GM23338 (cell line): ENCODE results near the gene NKX2-1. TPM values are rescaled to one million over a fixed set of nuclear protein-coding genes. Genes with fewer than 3 reads are reported as not detected.

ENCODE experiments used
- ATAC-seq: fragments of 200-7000 bp; cut with Tn5 transposase; 3 replicates; pipeline ENCODE4 v1.9.1; 2020
- DNase-seq: peaks from one replicate; pipeline ENCODE4 v3.0.0-alpha.2; 2015; ENCODE audit warnings: low spot score
- H2AFZ ChIP-seq: fragments of 200-600 bp; sonication (generic); 2 replicates; pipeline ENCODE4 v1.8.0; 2016; ENCODE audit warnings: antibody characterized with exemption, mild to moderate bottlenecking, moderate library complexity
- H3F3A ChIP-seq: fragments of 200-600 bp; sonication (generic); replicated peaks from 2 replicates; pipeline ENCODE4 v1.8.0; 2017; ENCODE audit warnings: antibody characterized with exemption, mixed run types, low read depth
- H3K27ac ChIP-seq: fragments of 200-600 bp; sonication (generic); 2 replicates; pipeline ENCODE4 v1.6.1; 2016; ENCODE audit warnings: low read depth
- H3K27me3 ChIP-seq: fragments of 200-600 bp; sonication (generic); 2 replicates; pipeline ENCODE4 v1.8.0; 2016; ENCODE audit warnings: mild to moderate bottlenecking, mixed run types, moderate library complexity; ENCODE audit not compliant: insufficient read depth
- H3K36me3 ChIP-seq: fragments of 200-600 bp; sonication (generic); 2 replicates; pipeline ENCODE4 v1.8.0; 2016; ENCODE audit warnings: mild to moderate bottlenecking; ENCODE audit not compliant: insufficient read depth
- H3K4me1 ChIP-seq: fragments of 200-600 bp; sonication (generic); 2 replicates; pipeline ENCODE4 v1.8.0; 2016; ENCODE audit warnings: mild to moderate bottlenecking, moderate library complexity; ENCODE audit not compliant: insufficient read depth
- H3K4me2 ChIP-seq: fragments of 200-600 bp; sonication (generic); 2 replicates; pipeline ENCODE4 v1.7.1; 2017; ENCODE audit warnings: mixed run types
- H3K4me3 ChIP-seq: fragments of 200-600 bp; sonication (generic); 2 replicates; pipeline ENCODE4 v1.6.1; 2016; ENCODE audit warnings: mixed run types
- H3K79me2 ChIP-seq: fragments of 200-600 bp; sonication (generic); replicated peaks from 2 replicates; pipeline ENCODE4 v1.8.0; 2017; ENCODE audit warnings: mild to moderate bottlenecking; ENCODE audit not compliant: insufficient read depth
- H3K9me2 ChIP-seq: fragments of 200-600 bp; sonication (generic); 2 replicates; pipeline ENCODE4 v1.8.0; 2017; ENCODE audit not compliant: insufficient read depth
- H4K20me1 ChIP-seq: fragments of 200-600 bp; sonication (generic); replicated peaks from 2 replicates; pipeline ENCODE4 v1.8.0; 2017; ENCODE audit warnings: mild to moderate bottlenecking; ENCODE audit not compliant: insufficient read depth
- H3K27ac Mint-ChIP-seq: 2 replicates; pipeline ENCODE4 v1.8.0; 2020; ENCODE audit warnings: inconsistent platforms, mild to moderate bottlenecking, moderate library complexity, mixed read lengths
- H3K27me3 Mint-ChIP-seq: 3 replicates; pipeline ENCODE4 v1.8.0; 2022; ENCODE audit warnings: low read depth, mild to moderate bottlenecking, moderate library complexity, mixed read lengths, inconsistent platforms; ENCODE audit not compliant: insufficient read depth, poor library complexity
- H3K36me3 Mint-ChIP-seq: 3 replicates; pipeline ENCODE4 v1.8.0; 2021; ENCODE audit warnings: low read depth, mild to moderate bottlenecking, inconsistent platforms, moderate library complexity, mixed read lengths
- H3K4me1 Mint-ChIP-seq: 3 replicates; pipeline ENCODE4 v1.8.0; 2020; ENCODE audit warnings: mild to moderate bottlenecking, inconsistent platforms, mixed read lengths
- H3K4me3 Mint-ChIP-seq: 3 replicates; pipeline ENCODE4 v1.8.0; 2021; ENCODE audit warnings: moderate library complexity, mild to moderate bottlenecking, inconsistent platforms, mixed read lengths
- H3K9me3 Mint-ChIP-seq: 3 replicates; pipeline ENCODE4 v1.8.0; 2020; ENCODE audit warnings: moderate library complexity, mild to moderate bottlenecking, inconsistent platforms, mixed read lengths
- CREB1 ChIP-seq: fragments of 250-450 bp; sonication (Bioruptor Pico); IDR thresholded peaks from 2 replicates; pipeline ENCODE4 v1.5.0; 2020; ENCODE audit warnings: low read depth, mild to moderate bottlenecking, moderate library complexity
- EZH2 ChIP-seq: fragments of 200-600 bp; sonication (generic); IDR thresholded peaks from one replicate; pipeline ENCODE4 v1.8.0; 2017; ENCODE audit warnings: antibody characterized with exemption, mild to moderate bottlenecking, low read depth; ENCODE audit not compliant: unreplicated experiment
- EZH2phosphoT487 ChIP-seq: fragments of 200-600 bp; sonication (generic); IDR thresholded peaks from one replicate; pipeline ENCODE4 v1.8.1; 2018; ENCODE audit warnings: antibody characterized with exemption; ENCODE audit not compliant: unreplicated experiment
- JUNB ChIP-seq: IDR thresholded peaks from one replicate; pipeline ENCODE4 v1.6.1; 2016; ENCODE audit warnings: antibody characterized with exemption; ENCODE audit not compliant: unreplicated experiment
- NANOG ChIP-seq: IDR thresholded peaks from 2 replicates; pipeline ENCODE4 v1.6.1; 2016; ENCODE audit warnings: antibody characterized with exemption, borderline replicate concordance
- ZNF114 ChIP-seq: fragments of 250-450 bp; sonication (Bioruptor Pico); IDR thresholded peaks from 2 replicates; pipeline ENCODE4 v1.5.0; 2020; ENCODE audit warnings: mild to moderate bottlenecking, moderate library complexity
- polyA plus RNA-seq: library from polyadenylated mRNA; unstranded; fragments of >200 nt; fragmentation: Nextera tagmentation; extraction: Ambion mirVana; gene quantifications from 2 replicates; pipeline ENCODE4 v1.2.1, GENCODE V29; 2016
- total RNA-seq: library from RNA; depleted of rRNA; stranded (reverse); fragments of >200 nt; shearing (Covaris generic); gene quantifications from 2 replicates; pipeline ENCODE4 v1.2.3, GENCODE V29; 2014
- TF ChIP-seq, protein P1 (sequence below), 2 experiments: fragments of 200-600 bp in 1 of 2; sonication (generic) in 1 of 2; conservative IDR thresholded peaks; 2 replicates each; pipeline versions ENCODE4 v1.5.1 to v1.6.1; 2016 to 2017; ENCODE audit warnings: antibody characterized with exemption in 2 of 2, low read depth in 2 of 2, mild to moderate bottlenecking in 2 of 2, moderate library complexity in 1 of 2
- TF ChIP-seq, protein P2 (sequence below): IDR thresholded peaks from 2 replicates; pipeline ENCODE4 v1.6.1; 2016; ENCODE audit warnings: antibody characterized with exemption

The NKX2-1 gene
- total and polyA plus RNA-seq, 2 experiments from 2014 or later, result not detected

DNA sequence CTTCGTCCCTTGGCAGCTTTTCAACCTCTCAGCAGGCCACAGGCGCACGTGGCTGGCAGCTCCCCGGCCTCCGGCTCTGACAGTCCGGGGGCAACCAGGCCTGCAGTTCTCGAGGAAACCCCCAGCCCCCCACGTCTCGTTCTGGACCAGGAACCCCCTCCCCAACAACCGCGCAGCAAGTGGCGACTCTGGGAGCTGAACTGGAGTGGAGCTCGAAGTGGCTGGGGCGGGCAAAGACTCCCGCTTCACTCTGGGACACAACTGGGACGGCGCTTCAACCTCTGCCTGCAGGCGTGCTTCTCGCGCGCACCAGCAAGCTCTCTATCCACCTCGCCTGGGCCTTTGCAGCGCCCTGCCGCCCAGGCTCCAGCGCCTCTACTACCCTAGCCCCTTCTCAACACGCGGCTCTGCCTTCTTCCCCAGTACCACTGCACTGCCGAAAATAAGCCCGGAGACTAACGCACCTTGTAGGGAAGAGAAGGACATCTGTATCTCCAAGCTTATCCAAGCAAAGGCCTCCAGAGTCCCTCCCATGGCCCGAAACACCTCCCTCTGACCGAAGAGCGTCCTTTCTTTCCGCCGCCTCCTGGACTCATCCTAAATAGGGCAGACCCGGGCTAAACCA is 2.4 kb upstream of the NKX2-1 start:
- Histone ChIP-seq H3K4me2 (peak overlapping the region; percentile 81; the same call in 1 of the 2 replicates), H3K27ac (no peak overlapping the region), H3K27me3 (peaks cover 100% of the 10 kb centered on the region), H3K4me1 (peaks cover 39% of the 10 kb centered on the region), H3K4me3 (peak overlapping the region; percentile 50; the same call in 1 of the 2 replicates), H3K36me3 (no peaks in the 10 kb centered on the region), H2AFZ (no peak overlapping the region), H3K79me2 (no peaks in the 10 kb centered on the region), H4K20me1 (peaks cover 19% of the 10 kb centered on the region), H3K9me2 (no peaks in the 10 kb centered on the region), H3F3A (peaks cover 15% of the 10 kb centered on the region; the same call in 1 of the 2 replicates)
- Mint-ChIP-seq H3K27me3 (peaks cover 100% of the 10 kb centered on the region), H3K27ac (no peak overlapping the region), H3K9me3 (peaks cover 6% of the 10 kb centered on the region), H3K4me3 (peak overlapping the region; percentile 45), H3K36me3 (no peaks in the 10 kb centered on the region; the same call in 2 of the 3 replicates), H3K4me1 (peaks cover 30% of the 10 kb centered on the region)
- DNase-seq (peak; percentile 71), ATAC-seq (peak; percentile 3)
- TF ChIP-seq, protein P1, sequence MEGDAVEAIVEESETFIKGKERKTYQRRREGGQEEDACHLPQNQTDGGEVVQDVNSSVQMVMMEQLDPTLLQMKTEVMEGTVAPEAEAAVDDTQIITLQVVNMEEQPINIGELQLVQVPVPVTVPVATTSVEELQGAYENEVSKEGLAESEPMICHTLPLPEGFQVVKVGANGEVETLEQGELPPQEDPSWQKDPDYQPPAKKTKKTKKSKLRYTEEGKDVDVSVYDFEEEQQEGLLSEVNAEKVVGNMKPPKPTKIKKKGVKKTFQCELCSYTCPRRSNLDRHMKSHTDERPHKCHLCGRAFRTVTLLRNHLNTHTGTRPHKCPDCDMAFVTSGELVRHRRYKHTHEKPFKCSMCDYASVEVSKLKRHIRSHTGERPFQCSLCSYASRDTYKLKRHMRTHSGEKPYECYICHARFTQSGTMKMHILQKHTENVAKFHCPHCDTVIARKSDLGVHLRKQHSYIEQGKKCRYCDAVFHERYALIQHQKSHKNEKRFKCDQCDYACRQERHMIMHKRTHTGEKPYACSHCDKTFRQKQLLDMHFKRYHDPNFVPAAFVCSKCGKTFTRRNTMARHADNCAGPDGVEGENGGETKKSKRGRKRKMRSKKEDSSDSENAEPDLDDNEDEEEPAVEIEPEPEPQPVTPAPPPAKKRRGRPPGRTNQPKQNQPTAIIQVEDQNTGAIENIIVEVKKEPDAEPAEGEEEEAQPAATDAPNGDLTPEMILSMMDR (conservative IDR thresholded peaks at IDR 0.05; ENCODE audit: low read depth in 2 of 2), result no peak
- TF ChIP-seq EZH2 (no peak), EZH2phosphoT487 (peak; percentile 69), NANOG (no peak)

DNA sequence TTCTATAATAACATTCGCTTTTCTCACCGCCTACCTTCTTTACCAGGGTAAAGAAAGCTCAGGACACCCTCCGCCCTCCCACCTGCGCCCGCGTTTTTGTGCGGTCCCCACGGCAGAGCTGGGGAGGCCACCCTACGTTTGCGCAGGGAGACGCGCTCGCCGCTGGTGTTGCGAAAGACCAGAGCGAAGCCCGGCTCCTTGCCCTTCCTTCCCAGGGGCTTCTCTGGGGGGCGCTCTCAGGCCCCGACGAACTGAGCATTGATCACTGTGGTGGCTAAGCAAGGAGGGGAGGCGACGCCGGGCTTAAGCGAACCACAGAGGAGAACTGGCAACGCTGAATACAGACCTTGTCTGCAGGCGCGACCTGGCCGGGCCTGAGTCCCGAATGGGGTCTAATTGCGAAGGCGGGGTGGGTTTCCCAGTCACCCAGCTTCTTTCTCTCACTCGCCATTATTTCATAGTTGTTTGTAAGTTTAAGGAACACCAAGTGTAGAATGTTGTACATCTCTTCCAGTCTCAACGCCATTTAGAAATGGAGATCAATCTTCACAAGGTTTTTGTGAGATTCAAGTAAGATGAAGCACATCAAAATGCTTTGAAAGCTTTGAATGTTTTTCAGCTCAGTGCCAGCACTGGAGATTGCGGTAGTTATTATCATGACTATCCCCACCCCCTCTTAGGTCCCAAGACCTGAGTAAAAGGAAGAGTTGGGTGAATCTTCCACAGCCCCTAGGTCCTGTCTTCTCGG is 1.7 kb upstream of the NKX2-1 start:
- H3K79me2 ChIP-seq, result no peaks in the 10 kb centered on the region
- DNase-seq, result peak; percentile 79
- peaks cover 15% of the 10 kb centered on the region; the same call in 1 of the 2 replicates for H3F3A ChIP-seq
- Mint-ChIP-seq H3K27ac (no peak overlapping the region), H3K4me3 (peak overlapping the region; percentile 61), H3K4me1 (peaks cover 33% of the 10 kb centered on the region), H3K36me3 (peaks cover 3% of the 10 kb centered on the region; the same call in 1 of the 3 replicates), H3K27me3 (peaks cover 98% of the 10 kb centered on the region), H3K9me3 (peaks cover 6% of the 10 kb centered on the region)
- no peaks in the 10 kb centered on the region for H3K36me3 ChIP-seq
- peak; percentile 0; the same call in 1 of the 3 replicates for ATAC-seq
- H3K27me3 ChIP-seq, result peaks cover 100% of the 10 kb centered on the region
- no peak overlapping the region for H3K27ac ChIP-seq
- H4K20me1 ChIP-seq, result peaks cover 19% of the 10 kb centered on the region
- H3K4me1 ChIP-seq, result peaks cover 40% of the 10 kb centered on the region
- H3K4me2 ChIP-seq, result peak overlapping the region; percentile 81
- H2AFZ ChIP-seq, result no peak overlapping the region
- no peaks in the 10 kb centered on the region for H3K9me2 ChIP-seq
- peak overlapping the region; percentile 50 for H3K4me3 ChIP-seq
- TF ChIP-seq, protein P2, sequence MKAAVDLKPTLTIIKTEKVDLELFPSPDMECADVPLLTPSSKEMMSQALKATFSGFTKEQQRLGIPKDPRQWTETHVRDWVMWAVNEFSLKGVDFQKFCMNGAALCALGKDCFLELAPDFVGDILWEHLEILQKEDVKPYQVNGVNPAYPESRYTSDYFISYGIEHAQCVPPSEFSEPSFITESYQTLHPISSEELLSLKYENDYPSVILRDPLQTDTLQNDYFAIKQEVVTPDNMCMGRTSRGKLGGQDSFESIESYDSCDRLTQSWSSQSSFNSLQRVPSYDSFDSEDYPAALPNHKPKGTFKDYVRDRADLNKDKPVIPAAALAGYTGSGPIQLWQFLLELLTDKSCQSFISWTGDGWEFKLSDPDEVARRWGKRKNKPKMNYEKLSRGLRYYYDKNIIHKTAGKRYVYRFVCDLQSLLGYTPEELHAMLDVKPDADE, result no peak
- TF ChIP-seq EZH2phosphoT487 (peak; percentile 88), CREB1 (no peak), EZH2 (peak; percentile 93), ZNF114 (no peak), JUNB (no peak), NANOG (no peak)
- TF ChIP-seq, protein P1 (conservative IDR thresholded peaks at IDR 0.05; ENCODE audit: low read depth in 2 of 2), result peak; percentile 38 to 55
